KMS-11 (cell line): ENCODE data around the gene CLRN3.

ENCODE experiments used
- H2AFZ ChIP-seq: fragments of 200-600 bp; sonication (generic); 2 replicates; pipeline ENCODE4 v1.6.1; 2016; ENCODE audit warnings: antibody characterized with exemption, mixed run types, low read depth
- H3K27ac ChIP-seq: fragments of 200-600 bp; sonication (generic); 2 replicates; pipeline ENCODE4 v1.6.1; 2016; ENCODE audit warnings: mild to moderate bottlenecking, mixed run types
- H3K27me3 ChIP-seq: fragments of 200-600 bp; sonication (generic); 2 replicates; pipeline ENCODE4 v1.6.1; 2017; ENCODE audit warnings: mild to moderate bottlenecking, low read depth, mixed run types, moderate library complexity; ENCODE audit not compliant: insufficient read depth
- H3K36me3 ChIP-seq: fragments of 200-600 bp; sonication (generic); 2 replicates; pipeline ENCODE4 v1.6.1; 2017; ENCODE audit warnings: mild to moderate bottlenecking, mixed run types; ENCODE audit not compliant: insufficient read depth
- H3K4me1 ChIP-seq: fragments of 200-600 bp; sonication (generic); 2 replicates; pipeline ENCODE4 v1.6.1; 2016; ENCODE audit warnings: mild to moderate bottlenecking, low read depth, mixed run types; ENCODE audit not compliant: poor library complexity, severe bottlenecking
- H3K4me2 ChIP-seq: fragments of 200-600 bp; sonication (generic); 2 replicates; pipeline ENCODE4 v1.7.0; 2016; ENCODE audit warnings: mild to moderate bottlenecking, mixed run types
- H3K4me3 ChIP-seq: fragments of 200-600 bp; sonication (generic); IDR thresholded peaks from 2 replicates; pipeline ENCODE4 v1.6.1; 2017; ENCODE audit warnings: low read depth, low read length, mixed read lengths; ENCODE audit not compliant: insufficient read depth
- H3K79me2 ChIP-seq: fragments of 200-600 bp; sonication (generic); 2 replicates; pipeline ENCODE4 v1.6.1; 2016; ENCODE audit warnings: low read depth, mixed run types; ENCODE audit not compliant: insufficient read depth
- H3K9ac ChIP-seq: fragments of 200-600 bp; sonication (generic); 2 replicates; pipeline ENCODE4 v1.6.1; 2016; ENCODE audit warnings: mild to moderate bottlenecking, mixed run types
- H4K20me1 ChIP-seq: fragments of 200-600 bp; sonication (generic); 2 replicates; pipeline ENCODE4 v1.6.1; 2016; ENCODE audit warnings: mild to moderate bottlenecking, mixed run types; ENCODE audit not compliant: insufficient read depth
- TF ChIP-seq, protein P1 (sequence below): fragments of 200-600 bp; sonication (generic); conservative IDR thresholded peaks from 2 replicates; pipeline ENCODE4 v1.6.1; 2017; ENCODE audit warnings: low read depth, mild to moderate bottlenecking, antibody characterized with exemption, low read length, moderate library complexity, mixed read lengths

CLRN3 gene

DNA sequence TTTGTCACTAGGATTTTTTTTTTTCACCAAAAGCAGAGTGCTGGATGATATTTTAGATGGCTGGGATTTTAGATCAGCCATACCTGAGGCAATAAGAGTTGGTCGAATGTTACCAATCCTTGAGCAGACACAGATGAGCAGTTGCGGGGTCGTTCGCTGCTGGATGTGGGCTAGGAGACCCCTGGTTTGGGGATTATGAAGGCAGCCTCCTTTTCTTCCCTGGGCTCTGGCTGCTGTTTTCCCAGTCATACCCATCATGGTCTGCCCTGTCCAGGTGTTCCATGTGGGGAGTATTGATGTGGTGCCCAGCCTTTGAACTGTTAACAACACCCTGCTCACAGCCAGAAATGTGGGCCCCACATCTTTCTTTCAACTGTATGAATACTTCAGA is 19.1 kb upstream of the CLRN3 start:
- Histone ChIP-seq H3K27ac (no peak overlapping the region), H3K79me2 (no peaks in the 10 kb centered on the region), H3K9ac (no peak overlapping the region), H3K4me2 (no peak overlapping the region), H3K4me3 (no peak overlapping the region), H3K36me3 (no peaks in the 10 kb centered on the region), H4K20me1 (no peaks in the 10 kb centered on the region), H2AFZ (no peak overlapping the region), H3K27me3 (no peaks in the 10 kb centered on the region), H3K4me1 (no peaks in the 10 kb centered on the region)
- TF ChIP-seq, protein P1, sequence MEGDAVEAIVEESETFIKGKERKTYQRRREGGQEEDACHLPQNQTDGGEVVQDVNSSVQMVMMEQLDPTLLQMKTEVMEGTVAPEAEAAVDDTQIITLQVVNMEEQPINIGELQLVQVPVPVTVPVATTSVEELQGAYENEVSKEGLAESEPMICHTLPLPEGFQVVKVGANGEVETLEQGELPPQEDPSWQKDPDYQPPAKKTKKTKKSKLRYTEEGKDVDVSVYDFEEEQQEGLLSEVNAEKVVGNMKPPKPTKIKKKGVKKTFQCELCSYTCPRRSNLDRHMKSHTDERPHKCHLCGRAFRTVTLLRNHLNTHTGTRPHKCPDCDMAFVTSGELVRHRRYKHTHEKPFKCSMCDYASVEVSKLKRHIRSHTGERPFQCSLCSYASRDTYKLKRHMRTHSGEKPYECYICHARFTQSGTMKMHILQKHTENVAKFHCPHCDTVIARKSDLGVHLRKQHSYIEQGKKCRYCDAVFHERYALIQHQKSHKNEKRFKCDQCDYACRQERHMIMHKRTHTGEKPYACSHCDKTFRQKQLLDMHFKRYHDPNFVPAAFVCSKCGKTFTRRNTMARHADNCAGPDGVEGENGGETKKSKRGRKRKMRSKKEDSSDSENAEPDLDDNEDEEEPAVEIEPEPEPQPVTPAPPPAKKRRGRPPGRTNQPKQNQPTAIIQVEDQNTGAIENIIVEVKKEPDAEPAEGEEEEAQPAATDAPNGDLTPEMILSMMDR, result no peak

DNA sequence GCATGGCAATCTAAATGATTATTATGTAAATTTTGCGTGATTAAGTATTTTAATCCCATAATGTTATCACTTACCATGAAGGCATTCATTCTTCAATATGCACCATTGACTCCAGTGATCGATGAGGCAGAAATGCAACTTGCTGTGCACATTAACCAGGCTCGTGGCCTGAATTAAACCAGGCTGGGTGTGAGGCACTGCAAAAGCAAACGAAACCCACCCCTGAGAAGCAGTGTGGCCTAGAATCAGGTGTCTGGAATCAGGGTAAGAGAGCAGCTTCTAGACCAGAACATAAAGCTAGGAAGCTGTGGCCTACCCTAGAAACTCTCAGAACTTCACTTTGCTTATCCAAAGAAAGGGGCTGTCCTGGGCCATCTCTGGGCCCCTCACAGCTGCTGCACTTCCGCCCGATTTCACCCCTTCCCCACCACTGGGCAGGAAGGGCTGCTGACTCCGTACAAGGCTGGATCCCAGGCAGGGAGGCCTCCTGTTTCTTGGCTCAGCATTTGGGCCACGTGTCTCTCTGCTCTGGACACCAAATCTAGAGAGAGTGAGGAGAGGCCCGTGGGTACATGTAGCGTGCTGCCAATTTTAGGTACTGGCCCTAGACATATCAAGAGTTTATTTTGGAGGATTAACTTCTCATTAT is 18.6 kb upstream of the CLRN3 start:
- Histone ChIP-seq H3K4me1 (no peaks in the 10 kb centered on the region), H3K36me3 (no peaks in the 10 kb centered on the region), H3K9ac (no peak overlapping the region), H3K27ac (no peak overlapping the region), H3K4me3 (no peak overlapping the region), H3K27me3 (no peaks in the 10 kb centered on the region), H3K4me2 (no peak overlapping the region), H2AFZ (no peak overlapping the region), H3K79me2 (no peaks in the 10 kb centered on the region), H4K20me1 (no peaks in the 10 kb centered on the region)
- TF ChIP-seq, protein P1, result no peak

DNA sequence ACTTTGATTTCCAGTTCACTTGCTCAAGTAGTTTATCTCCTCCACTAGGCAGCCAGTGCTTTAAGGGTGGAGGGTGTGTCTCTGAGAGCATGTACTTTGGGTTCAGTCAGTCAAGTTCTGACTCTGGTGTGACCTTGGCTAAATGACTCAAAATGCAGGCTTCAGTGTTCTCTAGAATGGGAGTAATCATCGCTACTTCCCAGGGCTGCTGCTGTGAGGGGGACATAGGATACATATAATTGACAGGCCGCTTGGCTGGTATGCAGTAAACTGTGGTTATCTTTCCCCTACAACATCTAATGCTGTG is 17.7 kb upstream of the CLRN3 start:
- no peak overlapping the region for H2AFZ ChIP-seq
- no peak overlapping the region for H3K27ac ChIP-seq
- H3K27me3 ChIP-seq, result no peaks in the 10 kb centered on the region
- H3K4me3 ChIP-seq, result no peak overlapping the region
- H3K9ac ChIP-seq, result no peak overlapping the region
- TF ChIP-seq, protein P1, result no peak
- H3K4me2 ChIP-seq, result no peak overlapping the region
- no peaks in the 10 kb centered on the region for H3K4me1 ChIP-seq
- no peaks in the 10 kb centered on the region for H3K36me3 ChIP-seq
- H3K79me2 ChIP-seq, result no peaks in the 10 kb centered on the region
- no peaks in the 10 kb centered on the region for H4K20me1 ChIP-seq

DNA sequence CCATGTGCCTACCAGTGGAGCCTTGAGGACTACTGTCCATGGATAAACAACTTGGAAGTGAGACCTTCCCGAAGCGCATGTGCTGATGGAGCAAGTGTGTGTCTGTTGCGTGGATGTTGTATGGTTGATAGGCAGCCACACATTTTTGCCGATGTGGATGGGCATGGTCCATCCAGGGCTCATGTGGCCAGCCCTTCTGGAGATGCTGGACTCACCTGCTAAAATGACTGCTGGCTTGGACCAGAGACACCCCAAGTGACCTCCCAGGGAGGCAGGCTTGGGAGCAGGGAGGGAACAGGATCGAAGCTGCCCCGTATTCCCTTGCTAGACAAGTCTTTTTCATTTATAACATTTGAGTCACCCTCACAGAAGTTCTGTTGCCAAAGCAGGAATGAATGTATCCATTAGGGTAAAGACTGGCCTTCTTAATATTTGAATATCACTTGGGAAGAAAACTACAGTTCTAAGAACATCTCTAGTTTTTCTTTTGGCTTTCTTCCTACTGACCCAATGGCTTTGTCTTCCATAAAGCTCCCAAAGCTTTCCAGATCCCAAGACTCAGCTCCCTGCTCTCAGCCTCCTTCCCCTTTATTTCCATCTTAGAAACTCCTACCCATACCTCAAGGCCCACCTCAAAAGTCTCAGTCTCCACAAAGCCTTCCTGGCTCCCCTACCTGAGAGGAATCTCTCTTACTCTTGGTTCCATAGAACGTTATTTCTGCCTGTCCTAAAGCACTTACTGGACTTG is 17.1 kb upstream of the CLRN3 start:
- Histone ChIP-seq H3K4me2 (no peak overlapping the region), H4K20me1 (no peaks in the 10 kb centered on the region), H3K27ac (no peak overlapping the region), H3K36me3 (no peaks in the 10 kb centered on the region), H3K27me3 (no peaks in the 10 kb centered on the region), H2AFZ (no peak overlapping the region), H3K4me1 (no peaks in the 10 kb centered on the region), H3K4me3 (no peak overlapping the region), H3K9ac (no peak overlapping the region), H3K79me2 (no peaks in the 10 kb centered on the region)
- TF ChIP-seq, protein P1, result no peak
